Measurements from ENCODE around the gene TSPAN10.

TSPAN10 gene

GRCh38 chr17:81630274-81630673 lies 6.7 kb upstream of the TSPAN10 start:
- in situ Hi-C loops (cut with MboI; ENCODE audit: low sequenced_read_pairs), result no loop called here

DNA sequence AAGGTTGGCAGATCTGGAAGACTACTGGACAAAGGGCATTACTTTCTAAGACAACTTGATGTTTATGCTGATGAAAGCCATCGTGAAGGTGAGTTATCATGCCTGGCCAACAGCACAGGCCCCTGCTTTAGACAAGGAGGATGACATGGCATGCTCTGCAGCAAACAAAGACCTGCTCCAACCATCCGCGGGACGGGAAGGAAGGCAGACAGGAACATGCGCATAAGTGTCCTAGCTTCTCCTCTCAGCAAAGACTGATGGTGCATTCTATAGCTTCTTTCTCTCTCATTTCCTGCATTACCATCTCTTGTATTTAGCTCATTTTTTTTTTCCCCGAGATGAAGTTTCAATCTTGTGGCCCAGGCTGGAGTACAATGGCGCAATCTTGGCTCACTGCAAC lies 5.5 kb upstream of the TSPAN10 start:
- in situ Hi-C loops (cut with MboI; ENCODE audit: low sequenced_read_pairs), result no loop called here

DNA sequence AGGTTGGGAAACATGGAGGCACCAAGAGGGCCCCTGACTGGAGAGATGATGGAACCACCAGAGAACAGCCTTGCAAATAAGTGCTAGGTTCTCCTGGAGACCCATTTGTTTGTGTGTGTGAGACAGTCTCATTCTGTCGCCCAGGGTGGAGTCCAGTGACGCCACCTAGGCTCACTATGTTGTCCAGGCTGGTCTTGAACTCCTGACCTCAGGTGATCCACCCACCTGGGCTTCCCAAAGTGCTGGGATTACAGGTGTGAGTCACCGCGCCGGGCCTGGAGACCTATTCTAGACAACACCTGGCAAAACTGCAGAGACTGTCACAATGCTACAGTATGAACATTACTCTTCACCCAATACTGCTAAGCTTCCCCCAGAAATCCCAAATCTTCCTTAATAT lies 1.6 kb upstream of the TSPAN10 start:
- in situ Hi-C loops (cut with MboI; ENCODE audit: low sequenced_read_pairs), result no loop called here

DNA sequence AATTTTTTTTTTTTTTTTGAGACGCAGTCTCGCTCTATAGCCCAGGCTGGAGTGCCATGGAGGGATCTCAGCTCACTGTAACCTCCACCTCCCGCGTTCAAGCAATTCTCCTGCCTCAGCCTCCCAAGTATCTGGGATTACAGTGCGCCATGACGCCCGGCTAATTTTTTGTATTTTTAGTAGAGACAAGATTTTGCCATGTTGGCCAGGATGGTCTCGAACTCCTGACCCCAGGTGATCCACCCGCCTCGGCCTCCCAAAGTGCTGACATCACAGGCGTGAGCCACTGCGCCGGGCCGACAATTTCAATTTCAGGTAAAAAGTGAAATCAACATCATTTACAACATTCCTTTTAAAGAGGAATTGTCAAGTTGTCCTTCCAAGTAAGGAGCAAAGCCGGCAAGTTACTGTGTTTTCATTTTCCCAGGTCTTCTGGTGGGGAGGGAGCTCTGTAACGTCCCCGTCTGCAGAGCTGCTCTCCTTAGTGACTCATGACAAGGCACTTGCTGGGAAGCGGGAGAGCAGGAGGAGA lies 957 bp upstream of the TSPAN10 start:
- in situ Hi-C loops (cut with MboI; ENCODE audit: low sequenced_read_pairs), result no loop called here

- in situ Hi-C loops (cut with MboI; ENCODE audit: low sequenced_read_pairs), result no loop called here
Measured at GRCh38 chr17:81638683-81639082, 1.7 kb downstream of the TSPAN10 start.

GRCh38 chr17:81640011-81640410 lies 3.0 kb downstream of the TSPAN10 start:
- in situ Hi-C loops (cut with MboI; ENCODE audit: low sequenced_read_pairs), result no loop called here

- in situ Hi-C loops (cut with MboI; ENCODE audit: low sequenced_read_pairs), result no loop called here
Measured at GRCh38 chr17:81641825-81642489, 5.0 kb downstream of the TSPAN10 start.

DNA sequence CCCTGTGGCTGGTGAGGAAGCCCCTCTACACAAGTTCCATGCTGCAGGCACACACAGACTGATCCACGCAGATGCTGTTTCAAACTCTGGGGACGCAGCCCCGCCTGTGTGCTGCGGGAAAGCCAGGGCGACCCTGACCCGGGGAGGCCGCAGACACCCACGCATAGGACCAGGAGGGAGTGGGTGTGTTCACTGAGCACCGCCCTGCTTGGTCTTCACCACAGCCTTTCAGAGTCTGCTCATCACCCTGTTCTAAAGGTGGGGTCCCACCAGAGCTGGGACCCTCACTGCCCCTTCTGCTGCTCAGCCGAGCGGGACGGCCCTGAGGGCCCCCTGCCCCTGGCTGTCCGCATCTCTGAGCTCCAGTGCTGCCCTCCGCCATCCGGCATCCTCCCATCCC lies 7.5 kb downstream of the TSPAN10 start:
- in situ Hi-C loops (cut with MboI; ENCODE audit: low sequenced_read_pairs), result no loop called here

- in situ Hi-C loops (cut with MboI; ENCODE audit: low sequenced_read_pairs), result no loop called here
Measured at GRCh38 chr17:81644976-81645952, 8.3 kb downstream of the TSPAN10 start.

DNA sequence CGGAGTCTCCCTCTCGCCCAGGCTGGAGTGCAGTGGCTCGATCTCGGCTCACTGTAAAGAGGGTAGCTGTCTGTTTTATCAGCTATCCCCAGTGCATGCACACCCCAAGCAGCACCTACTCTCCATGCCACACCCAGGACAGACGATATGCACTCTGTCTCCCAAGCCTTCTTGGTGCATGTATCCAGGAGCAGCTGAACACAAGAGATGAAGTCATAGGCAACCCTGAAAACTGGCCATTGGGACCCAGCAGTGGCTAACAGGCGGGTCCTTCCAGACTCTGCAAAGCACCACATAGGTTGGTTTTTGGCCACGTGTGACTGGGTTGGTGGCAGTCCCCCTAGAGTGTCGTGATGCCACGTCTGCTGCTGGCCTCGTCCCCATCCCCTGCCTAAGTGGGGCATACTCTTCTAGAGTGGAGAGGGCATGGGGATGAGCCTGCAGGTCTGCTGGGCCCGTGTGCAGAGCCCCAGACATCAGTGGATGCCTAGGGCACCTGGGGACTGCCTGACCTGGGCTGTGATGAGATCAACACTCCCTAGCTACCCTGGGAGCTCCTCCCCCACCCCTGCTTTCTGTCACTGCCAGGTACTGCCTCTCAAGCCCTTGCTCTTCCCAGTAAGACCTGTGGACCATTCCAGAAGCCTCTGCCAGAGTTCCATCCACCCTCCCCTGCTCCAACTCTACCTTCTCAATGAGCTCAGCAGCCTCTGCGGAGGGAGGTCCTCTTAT lies 10.0 kb downstream of the TSPAN10 start:
- in situ Hi-C loops (cut with MboI; ENCODE audit: low sequenced_read_pairs), result no loop called here

- in situ Hi-C loops (cut with MboI; ENCODE audit: low sequenced_read_pairs), result no loop called here
Measured at GRCh38 chr17:81647640-81648012, 10.6 kb downstream of the TSPAN10 start.

- in situ Hi-C loops (cut with MboI; ENCODE audit: low sequenced_read_pairs), result no loop called here
Measured at GRCh38 chr17:81648013-81648706, 11.2 kb downstream of the TSPAN10 start.

- in situ Hi-C loops (cut with MboI; ENCODE audit: low sequenced_read_pairs), result no loop called here
Measured at GRCh38 chr17:81648707-81649085, 11.7 kb downstream of the TSPAN10 start.

DNA sequence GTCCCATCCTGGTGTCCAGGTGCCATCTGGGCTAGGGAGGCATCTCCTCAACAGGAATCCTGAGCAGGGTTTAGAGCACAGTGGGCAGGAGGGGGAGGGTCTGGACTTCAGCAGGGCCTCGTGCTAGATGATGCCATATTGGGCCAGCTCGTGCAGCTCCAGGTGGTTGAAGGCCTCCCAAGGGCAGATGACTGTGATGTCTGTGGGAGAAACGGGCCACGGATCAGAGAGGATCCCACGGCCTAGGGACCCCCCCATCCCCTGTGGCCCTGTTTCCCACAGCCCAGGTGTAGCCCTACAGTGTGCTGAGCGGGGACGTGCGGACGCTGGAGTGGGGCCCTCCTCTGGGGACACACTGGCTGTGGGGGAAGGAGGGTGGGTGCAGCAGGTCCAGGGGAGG lies 14.0 kb downstream of the TSPAN10 start:
- in situ Hi-C loops (cut with MboI; ENCODE audit: low sequenced_read_pairs), result no loop called here

GRCh38 chr17:81651692-81652091 lies 14.7 kb downstream of the TSPAN10 start:
- in situ Hi-C loops (cut with MboI; ENCODE audit: low sequenced_read_pairs), result no loop called here

DNA sequence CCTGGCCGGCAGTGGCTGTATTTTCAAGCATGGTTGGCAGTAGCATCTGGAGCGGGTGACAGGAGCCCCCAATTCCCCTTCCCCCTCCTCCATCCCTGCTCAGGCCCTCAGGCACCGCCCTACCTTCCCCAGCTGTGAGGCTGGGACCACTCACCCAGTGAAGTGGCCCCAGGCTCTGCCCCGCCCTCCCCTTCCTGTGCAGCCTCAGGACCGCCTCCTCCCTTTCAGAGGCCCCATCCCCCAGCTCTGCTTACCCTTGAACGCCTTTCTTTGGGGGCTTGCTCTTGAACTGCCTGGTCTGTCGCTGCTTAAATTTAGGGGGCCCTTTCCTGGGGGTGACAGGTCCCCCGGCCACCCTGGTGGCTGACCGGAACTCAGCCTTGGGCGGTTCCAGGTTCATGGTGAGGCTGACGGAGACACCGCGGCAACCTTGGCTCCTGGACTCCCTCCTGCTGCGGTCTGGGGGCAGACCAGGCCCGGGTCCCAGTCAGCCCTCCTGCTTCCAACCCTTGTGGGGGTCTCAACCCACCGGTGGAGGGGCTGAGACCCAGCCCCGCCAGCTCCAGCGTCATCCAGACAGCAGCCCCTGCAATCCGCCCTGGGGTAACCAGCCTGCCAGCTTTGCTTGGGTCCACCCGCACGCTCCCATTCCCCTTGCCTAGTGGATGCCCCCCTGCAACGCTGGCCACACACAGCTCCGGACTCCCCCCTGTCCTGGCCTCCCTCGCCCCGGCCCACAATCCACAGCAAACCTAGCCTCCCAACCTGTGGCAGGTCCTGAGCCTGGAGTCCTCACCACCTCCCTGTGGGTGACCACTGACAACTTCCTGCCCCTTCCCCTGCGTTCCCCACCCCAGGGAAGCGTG lies 16.1 kb downstream of the TSPAN10 start:
- in situ Hi-C loops (cut with MboI; ENCODE audit: low sequenced_read_pairs), result no loop called here

- in situ Hi-C loops (cut with MboI; ENCODE audit: low sequenced_read_pairs), result no loop called here
Measured at GRCh38 chr17:81655378-81656117, 18.6 kb downstream of the TSPAN10 start.

GRCh38 chr17:81656118-81656743 lies 19.2 kb downstream of the TSPAN10 start, which contains the start of gene PDE6G:
Gene PDE6G (minus strand): TSS chr17:81656542. CDS start chr17:81653305, 3,237 bp downstream.
- in situ Hi-C loops (cut with MboI; ENCODE audit: low sequenced_read_pairs), result no loop called here
